ENCODE data around the gene KRTAP10-3.

KRTAP10-3 gene

GRCh38 chr21:44528634-44528995, 30.0 kb downstream of the KRTAP10-3 start:
- no peak for DNase-seq (ENCODE audit: low spot score)

DNA sequence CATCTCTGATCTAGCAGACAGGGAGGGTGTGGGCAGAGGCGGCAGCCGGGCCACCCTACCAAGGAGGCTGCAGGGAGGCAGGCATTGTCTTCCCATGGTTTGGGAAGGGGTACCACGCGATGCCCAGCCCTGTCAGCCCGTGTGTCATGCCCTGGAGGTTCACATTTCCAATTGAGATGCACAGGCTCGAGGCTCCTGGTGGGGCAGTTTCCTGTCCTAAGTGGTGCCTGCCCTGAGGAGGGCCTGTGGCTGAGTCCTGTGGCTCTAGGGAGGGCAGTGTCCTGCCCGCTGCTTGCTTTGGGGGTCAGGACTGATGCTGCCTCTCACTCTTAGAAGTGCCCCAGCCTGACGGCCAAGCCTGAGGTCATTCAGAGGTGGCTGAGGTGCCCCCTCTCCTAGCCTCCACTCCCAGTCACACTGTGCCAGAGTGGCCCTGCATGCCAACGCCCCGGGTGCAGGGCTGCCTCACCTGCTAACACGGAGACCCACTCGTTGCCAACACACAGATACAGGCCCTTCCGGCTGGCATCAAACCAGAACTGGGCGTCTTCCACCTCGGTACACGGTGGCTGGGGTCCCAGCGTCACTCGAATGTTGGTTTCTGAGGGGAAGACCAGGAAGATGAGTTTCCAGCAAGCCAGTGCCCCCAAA, 30.5 kb downstream of the KRTAP10-3 start:
- DNase-seq (ENCODE audit: low spot score): no peak

- no peak for DNase-seq (ENCODE audit: low spot score)
These were observed 31.2 kb downstream of the KRTAP10-3 start for GRCh38 chr21:44527156-44527982.

GRCh38 chr21:44526096-44526997, 32.2 kb downstream of the KRTAP10-3 start:
- DNase-seq (ENCODE audit: low spot score): no peak

DNA sequence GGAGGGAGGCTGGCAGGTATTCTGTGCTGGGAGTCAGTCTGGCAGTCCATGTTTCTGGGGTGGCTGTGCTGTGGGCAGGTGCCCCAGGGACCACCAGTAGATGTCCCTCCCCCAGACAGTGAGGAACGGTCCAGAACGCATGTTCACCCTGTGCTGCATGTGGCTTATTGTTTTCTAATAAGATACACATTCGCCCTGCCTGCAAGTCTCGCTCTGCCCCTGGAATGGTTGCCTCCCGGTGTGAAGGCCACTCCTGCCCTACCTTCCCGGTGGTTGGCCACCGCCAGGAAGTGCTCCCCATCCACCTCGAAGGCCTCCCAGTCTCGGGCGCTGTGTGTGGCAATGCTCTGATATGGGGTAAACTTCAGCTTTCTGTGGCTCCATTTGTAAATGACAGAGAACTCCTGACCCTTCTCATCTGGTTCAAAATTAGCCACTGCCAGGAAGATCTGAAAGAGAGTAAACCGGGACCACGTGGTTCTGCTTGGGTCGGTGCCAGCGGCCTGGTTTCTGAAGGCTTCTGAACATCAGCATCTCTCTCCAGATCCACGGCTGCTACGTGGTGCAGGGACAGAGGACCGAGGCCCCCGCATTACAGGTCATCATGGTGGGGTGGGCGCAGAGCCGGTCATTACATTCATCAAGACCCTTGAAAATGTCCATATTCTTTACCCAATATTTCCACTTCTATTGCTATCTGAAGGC, 33.1 kb downstream of the KRTAP10-3 start:
- no peak for DNase-seq (ENCODE audit: low spot score)

DNA sequence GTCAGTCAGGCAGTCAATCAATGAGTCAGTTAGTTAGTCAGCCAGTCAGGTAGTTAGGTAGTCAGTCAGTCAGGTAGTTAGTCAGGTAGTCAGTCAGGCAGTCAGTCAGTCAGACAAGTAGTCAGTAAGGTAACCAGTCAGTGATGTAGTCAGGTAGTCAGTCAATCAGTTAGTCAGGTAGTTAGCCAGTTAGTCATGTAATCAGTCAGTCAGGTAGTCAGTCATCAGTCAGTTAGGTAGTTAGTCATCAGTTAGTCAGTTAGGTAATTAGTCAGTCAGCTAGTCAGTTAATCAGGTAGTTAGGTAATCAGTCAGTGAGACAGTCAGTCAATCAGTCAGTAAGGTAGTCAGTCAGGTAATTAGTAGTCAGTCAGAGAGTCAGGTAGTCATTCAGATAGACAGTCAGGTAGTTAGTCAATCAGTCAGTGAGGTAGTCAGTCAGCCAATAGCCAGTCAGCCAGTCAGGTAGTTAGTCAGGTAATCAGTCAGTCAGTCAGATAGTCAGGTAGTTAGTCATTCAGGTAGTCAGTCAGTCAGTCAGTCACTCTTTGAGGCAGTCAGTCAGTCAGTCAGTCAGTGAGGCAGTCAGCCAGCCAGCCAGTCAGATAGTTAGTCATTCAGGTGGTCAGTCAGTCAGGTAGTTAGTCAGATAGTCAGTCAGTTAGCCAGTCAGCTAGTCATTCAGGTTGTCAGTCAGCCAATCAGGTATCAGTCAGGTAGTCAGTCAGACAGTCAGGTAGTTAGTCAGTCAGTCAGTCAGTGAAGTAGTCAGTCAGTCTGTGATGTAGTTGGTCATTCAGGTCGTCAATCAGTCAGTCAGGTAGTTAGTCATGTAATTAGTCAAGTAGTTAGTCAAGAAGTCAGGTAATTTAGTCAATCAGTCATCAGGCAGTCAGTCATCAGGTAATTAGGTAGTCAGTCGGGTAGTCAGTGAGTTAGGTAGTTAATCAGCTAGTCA, 33.9 kb downstream of the KRTAP10-3 start:
- DNase-seq (ENCODE audit: low spot score): no peak

GRCh38 chr21:44523567-44524413, 34.8 kb downstream of the KRTAP10-3 start:
- DNase-seq (ENCODE audit: low spot score): no peak

DNA sequence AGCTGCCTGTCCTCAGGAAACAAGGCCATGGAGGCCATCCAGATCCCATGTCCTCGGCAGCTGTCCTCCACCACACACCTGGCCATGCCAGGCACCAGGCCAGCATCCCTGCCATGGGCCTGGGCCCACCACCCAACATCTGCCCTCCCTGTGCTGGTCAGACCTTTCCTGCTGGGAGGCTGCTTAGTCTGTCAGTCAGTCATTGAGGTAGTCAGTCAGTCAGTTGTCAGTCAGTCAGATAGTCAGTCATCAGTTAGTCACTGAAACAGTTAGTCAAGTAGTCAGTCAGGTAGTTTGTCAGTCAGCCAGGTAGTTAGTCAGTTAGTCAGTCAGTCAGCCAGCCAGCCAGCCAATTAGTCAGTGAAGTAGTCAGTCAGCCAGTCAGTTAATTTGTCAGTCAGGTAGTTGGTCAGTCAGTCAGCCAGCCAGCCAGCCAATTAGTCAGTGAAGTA, 35.8 kb downstream of the KRTAP10-3 start:
- no peak for DNase-seq (ENCODE audit: low spot score)

- no peak for DNase-seq (ENCODE audit: low spot score)
These were observed 36.5 kb downstream of the KRTAP10-3 start for GRCh38 chr21:44521928-44522752.

GRCh38 chr21:44521301-44521927, 37.2 kb downstream of the KRTAP10-3 start:
- DNase-seq (ENCODE audit: low spot score): no peak

DNA sequence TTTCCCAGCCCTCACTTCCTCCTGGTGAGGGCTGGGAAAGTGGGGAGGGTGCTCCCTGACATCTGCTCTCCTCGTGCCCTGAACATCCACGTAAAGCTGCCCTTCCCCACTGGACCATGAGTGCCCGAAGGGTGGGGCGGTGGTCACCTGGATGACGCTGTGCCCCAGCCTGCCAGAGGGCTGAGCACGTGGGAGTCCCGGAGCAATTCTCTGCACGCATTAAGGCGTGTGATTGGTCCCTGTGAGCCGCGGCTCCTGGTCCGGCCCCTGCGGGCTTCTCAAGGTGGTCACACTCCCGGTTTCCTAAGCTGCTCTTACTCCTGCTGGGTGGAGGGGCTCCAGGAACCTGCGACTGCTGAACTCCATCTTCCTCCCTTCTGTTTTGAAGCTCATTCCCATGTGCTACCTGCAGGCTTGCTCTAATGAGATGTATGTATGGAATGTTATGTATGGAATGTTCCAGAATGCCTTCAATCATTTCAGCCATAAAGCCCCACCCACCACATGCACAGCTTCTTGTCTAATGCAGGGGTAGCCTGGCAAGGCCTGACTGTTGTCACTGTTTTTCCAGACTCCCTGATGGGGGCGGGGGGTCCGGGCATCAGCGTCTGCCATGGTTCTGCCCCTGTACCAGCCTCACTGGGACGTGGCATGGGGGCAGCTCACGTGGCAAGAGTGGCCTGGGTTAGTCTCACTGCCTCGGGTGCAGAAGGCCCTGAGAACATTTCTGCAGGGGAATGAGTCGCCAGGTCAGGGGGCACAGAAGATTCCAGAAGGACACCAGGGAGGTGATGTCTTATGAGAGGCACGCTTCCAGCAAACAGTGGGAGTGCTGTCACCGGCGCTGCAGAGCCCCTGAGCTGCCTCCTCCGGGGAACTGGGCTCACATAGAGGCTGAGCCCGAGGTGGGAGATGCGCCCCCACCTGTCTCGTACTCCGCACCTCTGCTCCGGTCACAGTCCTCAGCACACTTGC, 38.0 kb downstream of the KRTAP10-3 start:
- no peak for DNase-seq (ENCODE audit: low spot score)

DNA sequence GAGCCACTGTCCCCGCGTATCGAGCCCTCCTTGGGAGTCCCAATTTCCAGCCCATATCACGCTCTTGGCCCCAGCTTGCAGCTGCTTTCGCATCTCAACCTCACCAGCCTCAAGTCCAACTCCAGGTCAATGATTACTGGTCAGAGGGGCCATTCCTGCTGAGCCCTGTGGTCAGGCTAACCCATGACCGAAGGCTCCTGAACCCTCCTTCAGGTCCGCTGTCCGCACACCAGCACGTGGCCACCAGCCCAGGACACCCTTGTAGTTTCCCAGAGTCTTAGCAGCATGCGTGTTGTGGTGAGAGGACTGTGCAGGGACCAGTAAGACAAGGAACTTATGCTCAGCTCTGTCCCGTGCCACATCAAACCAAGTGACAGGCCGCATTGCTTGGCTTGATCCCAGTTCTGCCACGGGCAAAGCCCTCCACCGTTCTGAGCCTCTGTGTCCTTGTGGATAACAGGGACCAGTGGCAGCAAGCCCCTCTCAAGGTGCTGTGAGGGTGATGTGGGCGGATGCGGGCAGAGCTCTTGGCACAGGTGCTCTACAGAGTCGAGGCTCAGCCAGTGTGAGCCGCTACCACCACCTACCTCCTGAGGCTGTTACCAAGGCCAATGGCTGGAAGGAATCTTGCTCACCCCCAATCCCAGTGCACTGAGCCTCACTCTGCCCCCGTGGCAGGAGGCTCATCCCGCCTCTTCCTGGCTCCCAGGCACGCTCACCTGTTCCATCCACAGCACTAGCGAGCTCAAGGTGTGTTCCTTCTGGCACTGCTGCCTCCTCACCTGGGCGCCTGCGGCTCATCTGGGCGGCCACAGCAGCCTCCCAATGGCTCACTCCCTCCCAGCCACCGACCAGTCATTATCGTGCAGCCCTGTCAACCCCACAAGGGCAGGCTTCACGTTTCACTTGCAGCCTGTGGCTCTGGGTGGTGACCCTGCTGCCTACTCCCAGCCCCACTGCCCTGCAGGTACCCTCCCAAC, 39.0 kb downstream of the KRTAP10-3 start:
- no peak for DNase-seq (ENCODE audit: low spot score)

- DNase-seq (ENCODE audit: low spot score): no peak
These were observed 39.9 kb downstream of the KRTAP10-3 start for GRCh38 chr21:44518686-44519085.

DNA sequence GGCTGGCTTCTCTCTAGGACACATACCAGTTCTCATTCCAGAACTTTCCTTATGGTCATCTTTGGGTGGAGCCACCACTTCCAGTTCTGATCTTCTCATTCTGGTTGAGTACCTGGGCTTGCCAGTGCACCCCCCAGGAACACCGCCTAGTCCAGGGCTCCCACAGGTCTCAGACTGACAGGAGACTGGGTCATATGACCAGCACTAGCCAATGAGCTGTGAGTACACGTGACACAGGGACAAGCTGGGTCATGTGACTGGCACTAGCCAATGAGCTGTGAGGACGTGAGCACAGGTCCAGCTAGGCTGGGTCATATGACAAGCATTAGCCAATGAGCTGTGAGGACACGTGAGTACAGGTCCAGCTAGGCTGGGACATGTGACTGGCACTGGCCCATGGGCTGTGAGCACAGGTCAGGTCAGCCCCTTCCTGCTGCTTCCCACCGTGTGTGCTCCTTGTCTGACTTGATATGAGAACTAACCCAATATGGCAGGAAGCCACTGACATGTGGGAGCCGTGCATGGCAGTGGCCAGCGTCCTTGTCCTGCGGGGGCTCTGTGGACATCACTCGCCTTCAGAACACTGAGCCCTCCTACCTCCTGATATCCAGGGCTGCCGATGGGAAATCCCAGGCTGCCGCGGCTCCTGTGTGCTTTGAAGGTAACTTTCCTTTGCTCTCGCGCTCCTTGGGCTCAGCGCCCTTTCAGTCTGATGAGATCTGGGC, 41.3 kb downstream of the KRTAP10-3 start:
- no peak for DNase-seq (ENCODE audit: low spot score)

- DNase-seq (ENCODE audit: low spot score): no peak
These were observed 41.8 kb downstream of the KRTAP10-3 start for GRCh38 chr21:44516828-44517174.
